IPS DF 6.9 (cell line): Measurements from ENCODE around the gene RPS21.

Experiments
- DNase-seq: peaks from one replicate; pipeline ENCODE4 v3.0.0-alpha.2; 2013; ENCODE audit warnings: low read depth, low spot score
- H3K27ac ChIP-seq: one replicate; pipeline ENCODE4 v1.5.1; 2013; ENCODE audit warnings: low read length, control low read depth
- H3K27me3 ChIP-seq: 2 replicates; pipeline ENCODE4 v1.6.1; 2013; ENCODE audit warnings: mild to moderate bottlenecking, low read length; ENCODE audit not compliant: control insufficient read depth, insufficient read depth
- H3K36me3 ChIP-seq: 2 replicates; pipeline ENCODE4 v1.6.1; 2013; ENCODE audit warnings: low read length; ENCODE audit not compliant: control insufficient read depth, insufficient read depth
- H3K4me1 ChIP-seq: 2 replicates; pipeline ENCODE4 v1.6.1; 2013; ENCODE audit warnings: low read length; ENCODE audit not compliant: control insufficient read depth, insufficient read depth
- H3K4me3 ChIP-seq: 2 replicates; pipeline ENCODE4 v1.5.1; 2013; ENCODE audit warnings: mild to moderate bottlenecking, low read length
- H3K9me3 ChIP-seq: 2 replicates; pipeline ENCODE4 v1.6.1; 2013; ENCODE audit warnings: low read length, inconsistent platforms; ENCODE audit not compliant: control insufficient read depth, insufficient read depth
- WGBS: extraction: QIAGEN DNeasy Blood & Tissue Kit; methylation state at CpG from one replicate; pipeline ENCODE4 v1.1.7; 2013; ENCODE audit warnings: mixed read lengths, missing lambda C conversion rate; ENCODE audit not compliant: insufficient read length, insufficient coverage; 5-methylcytosine and 5-hydroxymethylcytosine counted together

Gene RPS21

GRCh38 chr20:62415354-62416111 is 28.6 kb downstream of the RPS21 start:
- Histone ChIP-seq H3K27ac (no peak overlapping the region), H3K4me1 (no peaks in the 10 kb centered on the region; the same call in 1 of the 2 replicates), H3K4me3 (no peak overlapping the region), H3K27me3 (no peaks in the 10 kb centered on the region), H3K9me3 (no peaks in the 10 kb centered on the region), H3K36me3 (no peaks in the 10 kb centered on the region)
- no CpG with 5 or more reads among the region's 24 CpGs for WGBS
- DNase-seq, result no peak

DNA sequence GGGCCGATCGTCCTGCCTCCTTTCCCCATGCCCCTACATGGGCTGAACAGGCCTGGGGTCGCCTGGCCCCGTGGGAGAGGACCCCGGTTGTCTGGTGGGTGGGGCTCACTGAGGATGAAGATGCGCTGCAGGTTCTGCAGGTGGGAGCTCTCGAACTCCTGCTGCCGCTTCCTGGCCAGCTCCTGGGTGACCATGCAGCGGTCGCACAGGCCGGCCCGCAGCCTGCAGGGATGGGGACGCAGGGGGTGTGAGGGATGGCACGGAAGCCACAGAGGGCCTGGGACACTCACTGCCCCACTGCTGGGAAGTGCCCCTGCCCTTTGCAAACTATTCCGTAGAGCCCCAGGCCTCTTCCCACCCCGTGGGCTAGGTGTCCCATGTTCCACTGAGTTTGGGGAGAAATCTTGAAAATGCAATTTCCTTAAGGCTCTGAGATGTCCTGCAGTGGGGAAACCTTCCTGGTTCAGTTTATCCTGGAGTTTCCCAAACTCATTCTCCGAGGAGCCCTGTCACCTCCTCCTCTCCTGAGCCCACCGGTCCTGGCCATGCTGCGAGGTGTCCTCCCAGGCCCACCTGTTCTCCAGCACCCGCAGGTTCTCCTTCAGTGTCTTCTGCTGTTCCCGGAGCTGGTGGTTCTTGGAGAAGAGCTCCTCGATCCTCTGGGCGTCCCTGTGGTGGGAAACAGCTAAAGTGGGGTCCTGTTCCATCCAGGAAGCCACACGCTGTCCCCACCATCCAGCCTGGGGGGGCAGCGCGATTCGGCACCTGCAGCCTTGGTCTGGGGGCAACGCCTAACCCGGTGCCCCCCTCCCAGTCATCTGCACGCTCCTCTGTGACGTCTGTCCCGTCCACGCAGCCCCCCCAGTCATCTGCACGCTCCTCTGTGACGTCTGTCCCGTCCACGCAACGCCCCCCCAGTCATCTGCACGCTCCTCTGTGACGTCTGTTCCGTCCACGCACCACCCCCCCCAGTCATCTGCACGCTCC is 30.0 kb downstream of the RPS21 start:
- H3K4me3 ChIP-seq, result no peak overlapping the region
- H3K27ac ChIP-seq, result no peak overlapping the region
- H3K4me1 ChIP-seq, result peaks cover 2% of the 10 kb centered on the region
- H3K9me3 ChIP-seq, result no peaks in the 10 kb centered on the region
- no CpG with 5 or more reads among the region's 43 CpGs for WGBS
- DNase-seq, result no peak
- H3K36me3 ChIP-seq, result no peaks in the 10 kb centered on the region
- no peaks in the 10 kb centered on the region for H3K27me3 ChIP-seq

DNA sequence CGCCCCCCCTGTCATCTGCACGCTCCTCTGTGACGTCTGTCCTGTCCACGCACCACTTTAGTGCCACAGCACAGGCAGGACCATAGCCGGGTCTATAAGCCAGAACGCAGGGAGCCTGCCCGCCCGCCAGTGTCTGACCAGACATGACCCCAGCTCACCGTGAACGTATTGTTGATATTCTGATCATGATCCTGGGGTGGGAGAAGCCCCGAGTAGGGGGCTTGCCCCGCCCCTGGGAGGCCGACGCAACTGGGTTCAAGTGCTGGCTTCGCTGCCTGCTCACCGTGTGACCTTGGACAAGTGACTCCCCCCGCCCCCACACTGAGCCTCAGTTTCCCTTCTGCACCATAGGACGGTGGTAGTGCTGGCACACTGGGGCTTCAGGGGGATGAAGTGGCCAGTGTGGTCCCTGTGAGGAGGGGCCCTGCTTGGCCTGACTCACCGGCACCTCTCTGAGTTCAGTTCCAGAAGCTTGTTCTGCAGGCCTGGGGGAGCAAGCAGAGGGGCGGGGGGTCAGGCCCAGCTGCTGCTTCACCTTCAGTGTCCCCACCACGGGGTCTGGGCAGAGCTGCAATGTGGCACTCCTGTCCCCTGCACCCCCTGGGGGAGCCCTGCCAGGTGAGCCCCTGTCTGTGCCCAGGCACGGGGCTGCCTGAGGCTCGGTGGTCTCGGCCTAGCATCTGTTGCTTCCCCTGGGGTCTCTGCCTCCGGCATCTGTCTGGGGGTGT is 31.2 kb downstream of the RPS21 start:
- H3K4me3 ChIP-seq, result no peak overlapping the region
- H3K27ac ChIP-seq, result no peak overlapping the region
- no CpG with 5 or more reads among the region's 25 CpGs for WGBS
- no peak for DNase-seq
- H3K9me3 ChIP-seq, result no peaks in the 10 kb centered on the region
- peaks cover 2% of the 10 kb centered on the region for H3K4me1 ChIP-seq
- no peaks in the 10 kb centered on the region for H3K36me3 ChIP-seq
- no peaks in the 10 kb centered on the region for H3K27me3 ChIP-seq

DNA sequence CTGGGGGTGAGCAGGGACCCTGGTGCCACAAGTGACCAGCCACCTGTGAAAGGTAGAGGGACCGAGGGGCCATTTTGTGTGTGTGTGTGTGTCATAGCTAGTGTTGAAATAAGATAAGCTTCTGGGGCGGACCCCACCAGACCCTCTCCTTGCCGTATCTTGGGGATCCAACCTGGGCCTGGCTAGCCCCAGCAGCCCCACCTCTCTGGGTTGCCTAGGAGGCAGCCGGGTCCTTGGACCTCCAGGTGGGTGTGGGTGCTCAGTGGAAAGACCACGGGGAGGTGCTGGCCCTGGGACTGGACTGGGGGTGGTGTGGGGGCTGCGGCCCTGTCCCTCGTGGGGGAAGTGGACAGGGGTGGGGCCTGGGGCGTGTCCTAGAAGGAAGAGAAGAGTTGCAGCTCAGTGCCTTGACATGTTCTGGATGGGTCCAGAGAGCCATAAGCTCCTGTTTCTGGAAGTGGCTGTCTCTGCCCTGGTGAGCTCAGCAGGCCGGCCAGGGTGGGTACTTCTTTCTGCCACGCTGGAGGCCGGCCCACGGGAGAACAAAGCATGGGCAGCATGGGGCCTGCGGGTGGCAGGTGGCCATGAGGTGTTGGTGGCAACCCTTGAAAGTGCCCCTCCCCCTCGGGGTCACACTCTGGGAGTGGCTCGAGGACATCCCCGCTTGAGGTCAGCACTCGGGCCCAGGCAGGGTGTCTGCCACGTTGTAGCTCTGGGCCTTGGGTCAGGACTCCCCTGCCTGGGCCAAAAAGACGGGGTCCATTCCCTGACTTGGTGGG is 32.0 kb downstream of the RPS21 start:
- Histone ChIP-seq H3K4me3 (no peak overlapping the region), H3K36me3 (no peaks in the 10 kb centered on the region), H3K27ac (no peak overlapping the region), H3K27me3 (no peaks in the 10 kb centered on the region), H3K4me1 (peaks cover 2% of the 10 kb centered on the region), H3K9me3 (no peaks in the 10 kb centered on the region)
- no CpG with 5 or more reads among the region's 19 CpGs for WGBS
- DNase-seq, result no peak

DNA sequence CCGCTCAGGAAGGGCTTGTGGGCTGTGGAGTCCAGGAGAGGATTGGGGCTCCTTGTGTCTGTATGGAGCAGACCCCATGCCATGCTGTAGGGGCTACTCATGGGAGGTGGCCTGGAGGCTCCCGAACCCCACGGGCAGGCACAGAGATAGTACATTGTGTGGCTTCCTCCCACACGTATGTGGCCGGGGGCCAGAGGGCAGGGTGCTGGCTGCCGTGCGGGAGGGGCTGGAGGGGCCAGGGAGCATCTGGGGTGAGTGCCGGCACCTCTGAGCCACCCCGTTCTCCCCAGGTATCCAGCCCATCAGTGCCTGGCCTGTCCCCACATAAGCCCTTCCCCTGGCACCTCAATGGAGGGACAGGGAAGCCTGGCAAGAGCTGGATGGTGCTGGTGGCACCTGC is 32.9 kb downstream of the RPS21 start:
- no peaks in the 10 kb centered on the region for H3K9me3 ChIP-seq
- H3K36me3 ChIP-seq, result no peaks in the 10 kb centered on the region
- H3K27me3 ChIP-seq, result no peaks in the 10 kb centered on the region
- no peak overlapping the region for H3K4me3 ChIP-seq
- H3K27ac ChIP-seq, result no peak overlapping the region
- no peak for DNase-seq
- WGBS, result no CpG with 5 or more reads among the region's 9 CpGs
- H3K4me1 ChIP-seq, result peaks cover 4% of the 10 kb centered on the region

DNA sequence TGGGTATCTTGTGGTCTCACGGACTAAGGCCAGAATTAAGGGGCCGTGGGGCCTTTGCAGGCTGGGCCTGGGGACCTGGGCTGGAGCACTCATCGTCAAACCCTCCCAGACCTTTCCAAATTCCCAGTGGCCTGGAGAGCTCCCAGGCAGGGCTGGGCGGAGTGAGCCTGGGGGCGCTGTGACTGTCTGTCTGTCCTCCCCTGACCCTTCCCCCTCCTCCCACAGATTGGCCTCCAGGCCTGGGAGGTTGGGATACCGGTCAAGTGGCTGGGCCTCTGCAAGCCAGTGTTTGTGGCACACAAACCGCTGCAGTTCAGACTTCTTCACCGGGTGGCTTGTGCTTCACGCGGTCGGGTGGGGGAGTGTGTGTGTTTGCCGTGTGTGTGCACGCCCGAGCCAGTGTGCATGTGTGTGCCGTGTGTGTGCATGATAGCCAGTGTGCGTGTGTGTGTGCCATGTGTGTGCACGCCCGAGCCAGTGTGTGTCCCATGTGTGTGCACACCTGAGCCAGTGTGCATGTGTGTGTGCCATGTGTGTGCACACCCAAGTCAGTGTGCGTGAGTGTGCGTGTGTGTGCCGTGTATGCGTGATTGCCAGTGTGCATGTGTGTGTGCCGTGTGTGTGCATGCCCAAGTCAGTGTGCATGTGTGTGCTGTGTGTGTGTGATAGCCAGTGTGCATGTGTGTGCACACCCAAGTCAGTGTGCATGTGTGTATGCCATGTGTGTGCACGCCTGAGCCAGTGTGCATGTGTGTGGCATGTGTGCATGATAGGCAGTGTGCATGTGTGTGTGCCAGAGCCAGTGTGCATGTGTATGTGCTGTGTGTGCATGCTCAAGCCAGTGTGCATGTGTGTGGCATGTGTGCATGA is 34.2 kb downstream of the RPS21 start:
- Histone ChIP-seq H3K4me1 (peaks cover 4% of the 10 kb centered on the region; the same call in 1 of the 2 replicates), H3K9me3 (no peaks in the 10 kb centered on the region), H3K27me3 (no peaks in the 10 kb centered on the region), H3K36me3 (no peaks in the 10 kb centered on the region), H3K4me3 (no peak overlapping the region), H3K27ac (no peak overlapping the region)
- WGBS, result no CpG with 5 or more reads among the region's 24 CpGs
- no peak for DNase-seq

GRCh38 chr20:62421716-62421990 is 34.8 kb downstream of the RPS21 start:
- WGBS, result no CpG with 5 or more reads among the region's 6 CpGs
- peaks cover 8% of the 10 kb centered on the region for H3K4me1 ChIP-seq
- no peaks in the 10 kb centered on the region for H3K9me3 ChIP-seq
- no peaks in the 10 kb centered on the region for H3K27me3 ChIP-seq
- no peak overlapping the region for H3K27ac ChIP-seq
- H3K4me3 ChIP-seq, result no peak overlapping the region
- no peak for DNase-seq
- no peaks in the 10 kb centered on the region for H3K36me3 ChIP-seq

- Histone ChIP-seq H3K4me1 (peaks cover 15% of the 10 kb centered on the region), H3K36me3 (no peaks in the 10 kb centered on the region), H3K27ac (no peak overlapping the region), H3K9me3 (no peaks in the 10 kb centered on the region), H3K4me3 (no peak overlapping the region; the same call in 1 of the 2 replicates), H3K27me3 (no peaks in the 10 kb centered on the region)
- no peak for DNase-seq
- no CpG with 5 or more reads among the region's 20 CpGs for WGBS
These were observed 35.9 kb downstream of the RPS21 start for GRCh38 chr20:62422636-62423325.

- Histone ChIP-seq H3K4me1 (peaks cover 20% of the 10 kb centered on the region), H3K27ac (no peak overlapping the region), H3K9me3 (no peaks in the 10 kb centered on the region), H3K4me3 (no peak overlapping the region; the same call in 1 of the 2 replicates), H3K36me3 (no peaks in the 10 kb centered on the region), H3K27me3 (no peaks in the 10 kb centered on the region)
- WGBS, result no CpG with 5 or more reads among the region's 10 CpGs
- no peak for DNase-seq
These were observed 36.4 kb downstream of the RPS21 start for GRCh38 chr20:62423326-62423706.
